Left kidney (tissue), 1 donor: ENCODE data around the gene SERPINE1. TPM values are rescaled to one million over a fixed set of nuclear protein-coding genes. Genes with fewer than 3 reads are reported as not detected.

ENCODE experiments used
- polyA plus RNA-seq: library from polyadenylated mRNA; unstranded; fragments of 120-200 nt; gene quantifications from one replicate; pipeline ENCODE4 v1.2.1, GENCODE V29; 2013; ENCODE audit not compliant: insufficient read length

SERPINE1 gene
- polyA plus RNA-seq, 1 donor, result 1.1 TPM

Other genes with a start within 250 kb of the SERPINE1 start
- gene UFSP1, start 237.4 kb upstream of the SERPINE1 start, polyA plus RNA-seq, result 1.8 TPM
- 2.7 TPM for gene ACHE, start 231.2 kb upstream of the SERPINE1 start, polyA plus RNA-seq
- 1.2 TPM for gene MUC3A, start 177.6 kb upstream of the SERPINE1 start, polyA plus RNA-seq
- 0.02 TPM for gene MUC12, start 157.5 kb upstream of the SERPINE1 start, polyA plus RNA-seq
- not detected for gene MUC17, start 107.0 kb upstream of the SERPINE1 start, polyA plus RNA-seq
- gene TRIM56, start 41.6 kb upstream of the SERPINE1 start, polyA plus RNA-seq, result 19.9 TPM
- 66.7 TPM for gene AP1S1, start 27.4 kb downstream of the SERPINE1 start, polyA plus RNA-seq
- 0.20 TPM for gene VGF, start 38.5 kb downstream of the SERPINE1 start, polyA plus RNA-seq
- not detected for gene NAT16, start 53.2 kb downstream of the SERPINE1 start, polyA plus RNA-seq
- 0.90 TPM for gene MOGAT3, start 73.9 kb downstream of the SERPINE1 start, polyA plus RNA-seq
- 50.1 TPM for gene PLOD3, start 90.5 kb downstream of the SERPINE1 start, polyA plus RNA-seq
- gene ZNHIT1, start 91.1 kb downstream of the SERPINE1 start, polyA plus RNA-seq, result 55.8 TPM
- 12.1 TPM for gene CLDN15, start 110.7 kb downstream of the SERPINE1 start, polyA plus RNA-seq
- gene FIS1, start 118.0 kb downstream of the SERPINE1 start, polyA plus RNA-seq, result 130 TPM
- gene IFT22, start 194.7 kb downstream of the SERPINE1 start, polyA plus RNA-seq, result 69.8 TPM
- 22.5 TPM for gene COL26A1, start 235.8 kb downstream of the SERPINE1 start, polyA plus RNA-seq